GM23338 (cell line): ENCODE data around the gene ATF5.
"Not testable (repeated sequence)": the region's sequence is repeated elsewhere in the genome, so short reads cannot be mapped to it uniquely, and the experiment has no call there.

Source experiments
- CREB1 ChIP-seq: fragments of 250-450 bp; sonication (Bioruptor Pico); IDR thresholded peaks from 2 replicates; pipeline ENCODE4 v1.5.0; 2020; ENCODE audit warnings: low read depth, mild to moderate bottlenecking, moderate library complexity
- EZH2 ChIP-seq: fragments of 200-600 bp; sonication (generic); IDR thresholded peaks from one replicate; pipeline ENCODE4 v1.8.0; 2017; ENCODE audit warnings: antibody characterized with exemption, mild to moderate bottlenecking, low read depth; ENCODE audit not compliant: unreplicated experiment
- EZH2phosphoT487 ChIP-seq: fragments of 200-600 bp; sonication (generic); IDR thresholded peaks from one replicate; pipeline ENCODE4 v1.8.1; 2018; ENCODE audit warnings: antibody characterized with exemption; ENCODE audit not compliant: unreplicated experiment
- NANOG ChIP-seq: IDR thresholded peaks from 2 replicates; pipeline ENCODE4 v1.6.1; 2016; ENCODE audit warnings: antibody characterized with exemption, borderline replicate concordance
- POLR2AphosphoS5 ChIP-seq: IDR thresholded peaks from 2 replicates; pipeline ENCODE4 v1.6.1; 2016; ENCODE audit warnings: antibody characterized with exemption, low read depth
- ZNF114 ChIP-seq: fragments of 250-450 bp; sonication (Bioruptor Pico); IDR thresholded peaks from 2 replicates; pipeline ENCODE4 v1.5.0; 2020; ENCODE audit warnings: mild to moderate bottlenecking, moderate library complexity
- ZNF331 ChIP-seq: fragments of 250-450 bp; sonication (Bioruptor Pico); IDR thresholded peaks from 2 replicates; pipeline ENCODE4 v1.5.0; 2020; ENCODE audit warnings: low read depth, mild to moderate bottlenecking, moderate library complexity
- TF ChIP-seq, protein P1 (sequence below), 2 experiments: fragments of 200-600 bp in 1 of 2; sonication (generic) in 1 of 2; conservative IDR thresholded peaks; 2 replicates each; pipeline versions ENCODE4 v1.5.1 to v1.6.1; 2016 to 2017; ENCODE audit warnings: antibody characterized with exemption in 2 of 2, low read depth in 2 of 2, mild to moderate bottlenecking in 2 of 2, moderate library complexity in 1 of 2
- TF ChIP-seq, protein P2 (sequence below): IDR thresholded peaks from one replicate; pipeline ENCODE4 v1.6.1; 2018; ENCODE audit warnings: antibody characterized with exemption; ENCODE audit not compliant: unreplicated experiment

GRCh38 chr19:49924881-49925210 is 4.2 kb upstream of the ATF5 start:
- TF ChIP-seq, protein P1, sequence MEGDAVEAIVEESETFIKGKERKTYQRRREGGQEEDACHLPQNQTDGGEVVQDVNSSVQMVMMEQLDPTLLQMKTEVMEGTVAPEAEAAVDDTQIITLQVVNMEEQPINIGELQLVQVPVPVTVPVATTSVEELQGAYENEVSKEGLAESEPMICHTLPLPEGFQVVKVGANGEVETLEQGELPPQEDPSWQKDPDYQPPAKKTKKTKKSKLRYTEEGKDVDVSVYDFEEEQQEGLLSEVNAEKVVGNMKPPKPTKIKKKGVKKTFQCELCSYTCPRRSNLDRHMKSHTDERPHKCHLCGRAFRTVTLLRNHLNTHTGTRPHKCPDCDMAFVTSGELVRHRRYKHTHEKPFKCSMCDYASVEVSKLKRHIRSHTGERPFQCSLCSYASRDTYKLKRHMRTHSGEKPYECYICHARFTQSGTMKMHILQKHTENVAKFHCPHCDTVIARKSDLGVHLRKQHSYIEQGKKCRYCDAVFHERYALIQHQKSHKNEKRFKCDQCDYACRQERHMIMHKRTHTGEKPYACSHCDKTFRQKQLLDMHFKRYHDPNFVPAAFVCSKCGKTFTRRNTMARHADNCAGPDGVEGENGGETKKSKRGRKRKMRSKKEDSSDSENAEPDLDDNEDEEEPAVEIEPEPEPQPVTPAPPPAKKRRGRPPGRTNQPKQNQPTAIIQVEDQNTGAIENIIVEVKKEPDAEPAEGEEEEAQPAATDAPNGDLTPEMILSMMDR (conservative IDR thresholded peaks at IDR 0.05; ENCODE audit: low read depth in 2 of 2) = not testable (repeated sequence)
- not testable (repeated sequence) for TF ChIP-seq CREB1 (CRISPR knock-in tag); EZH2phosphoT487; EZH2; POLR2AphosphoS5; ZNF114 (CRISPR knock-in tag); ZNF331 (CRISPR knock-in tag); NANOG
- TF ChIP-seq, protein P2, sequence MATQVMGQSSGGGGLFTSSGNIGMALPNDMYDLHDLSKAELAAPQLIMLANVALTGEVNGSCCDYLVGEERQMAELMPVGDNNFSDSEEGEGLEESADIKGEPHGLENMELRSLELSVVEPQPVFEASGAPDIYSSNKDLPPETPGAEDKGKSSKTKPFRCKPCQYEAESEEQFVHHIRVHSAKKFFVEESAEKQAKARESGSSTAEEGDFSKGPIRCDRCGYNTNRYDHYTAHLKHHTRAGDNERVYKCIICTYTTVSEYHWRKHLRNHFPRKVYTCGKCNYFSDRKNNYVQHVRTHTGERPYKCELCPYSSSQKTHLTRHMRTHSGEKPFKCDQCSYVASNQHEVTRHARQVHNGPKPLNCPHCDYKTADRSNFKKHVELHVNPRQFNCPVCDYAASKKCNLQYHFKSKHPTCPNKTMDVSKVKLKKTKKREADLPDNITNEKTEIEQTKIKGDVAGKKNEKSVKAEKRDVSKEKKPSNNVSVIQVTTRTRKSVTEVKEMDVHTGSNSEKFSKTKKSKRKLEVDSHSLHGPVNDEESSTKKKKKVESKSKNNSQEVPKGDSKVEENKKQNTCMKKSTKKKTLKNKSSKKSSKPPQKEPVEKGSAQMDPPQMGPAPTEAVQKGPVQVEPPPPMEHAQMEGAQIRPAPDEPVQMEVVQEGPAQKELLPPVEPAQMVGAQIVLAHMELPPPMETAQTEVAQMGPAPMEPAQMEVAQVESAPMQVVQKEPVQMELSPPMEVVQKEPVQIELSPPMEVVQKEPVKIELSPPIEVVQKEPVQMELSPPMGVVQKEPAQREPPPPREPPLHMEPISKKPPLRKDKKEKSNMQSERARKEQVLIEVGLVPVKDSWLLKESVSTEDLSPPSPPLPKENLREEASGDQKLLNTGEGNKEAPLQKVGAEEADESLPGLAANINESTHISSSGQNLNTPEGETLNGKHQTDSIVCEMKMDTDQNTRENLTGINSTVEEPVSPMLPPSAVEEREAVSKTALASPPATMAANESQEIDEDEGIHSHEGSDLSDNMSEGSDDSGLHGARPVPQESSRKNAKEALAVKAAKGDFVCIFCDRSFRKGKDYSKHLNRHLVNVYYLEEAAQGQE = not testable (repeated sequence)
